PC-9 (cell line): ENCODE measurements around the gene FILIP1L. TPM values are rescaled to one million over a fixed set of nuclear protein-coding genes. Genes with fewer than 3 reads are reported as not detected.

Experiments
- BruUV-seq: library from RNA; stranded (reverse); fragments of 400-500 nt; replicated peaks from 2 replicates; lab custom pipeline; 2021; lab: Mats Ljungman, UMichigan
- CTCF ChIA-PET: fragments of 300-600 bp; sonication (Branson Sonifier 250); formaldehyde crosslinking; loops from one replicate; lab custom pipeline; 2022; ENCODE audit warnings: antibody characterized with exemption; lab: Charles Lee
- POLR2A ChIA-PET: fragments of 300-600 bp; sonication (Branson Sonifier 250); formaldehyde crosslinking; loops from one replicate; lab custom pipeline; 2022; ENCODE audit warnings: antibody characterized with exemption; ENCODE audit not compliant: unreplicated experiment; lab: Charles Lee
- DNase-seq, 2 experiments: peaks; one replicate each; pipeline versions ENCODE4 v3.0.0 to v3.0.0-alpha.2; 2015 to 2022; ENCODE audit warnings: mixed read lengths in 1 of 2
- H2AFZ ChIP-seq: fragments of 200-600 bp; sonication (generic); 2 replicates; pipeline ENCODE4 v1.8.1; 2017; ENCODE audit warnings: antibody characterized with exemption
- H3F3A ChIP-seq: fragments of 200-600 bp; sonication (generic); 2 replicates; pipeline ENCODE4 v1.8.1; 2017; ENCODE audit warnings: antibody characterized with exemption, mild to moderate bottlenecking, low read depth; ENCODE audit not compliant: insufficient read depth
- H3K27ac ChIP-seq: fragments of 200-600 bp; sonication (generic); 2 replicates; pipeline ENCODE4 v1.6.1; 2016; ENCODE audit warnings: mixed run types
- H3K27me3 ChIP-seq: fragments of 200-600 bp; sonication (generic); 2 replicates; pipeline ENCODE4 v1.6.1; 2016; ENCODE audit warnings: low read depth, mixed run types; ENCODE audit not compliant: insufficient read depth
- H3K36me3 ChIP-seq: fragments of 200-600 bp; sonication (generic); 2 replicates; pipeline ENCODE4 v1.6.1; 2016; ENCODE audit warnings: low read depth, mixed run types
- H3K4me1 ChIP-seq: fragments of 200-600 bp; sonication (generic); replicated peaks from 2 replicates; pipeline ENCODE4 v1.6.1; 2016; ENCODE audit warnings: mixed run types; ENCODE audit not compliant: insufficient read depth
- H3K4me2 ChIP-seq: fragments of 200-600 bp; sonication (generic); 2 replicates; pipeline ENCODE4 v1.6.1; 2017; ENCODE audit warnings: mixed run types
- H3K4me3 ChIP-seq: fragments of 200-600 bp; sonication (generic); 2 replicates; pipeline ENCODE4 v1.6.1; 2016; ENCODE audit warnings: mixed run types
- H3K79me2 ChIP-seq: fragments of 200-600 bp; sonication (generic); 2 replicates; pipeline ENCODE4 v1.6.1; 2017; ENCODE audit warnings: low read depth, mixed run types
- H3K9me2 ChIP-seq: fragments of 200-600 bp; sonication (generic); 2 replicates; pipeline ENCODE4 v1.8.1; 2017; ENCODE audit warnings: mild to moderate bottlenecking; ENCODE audit not compliant: insufficient read depth
- H3K9me3 ChIP-seq: fragments of 200-600 bp; sonication (generic); 2 replicates; pipeline ENCODE4 v1.8.1; 2016; ENCODE audit warnings: low read depth; ENCODE audit not compliant: insufficient read depth
- H4K20me1 ChIP-seq: fragments of 200-600 bp; sonication (generic); 2 replicates; pipeline ENCODE4 v1.8.1; 2017; ENCODE audit not compliant: insufficient read depth
- CTCF ChIP-seq: fragments of 200-600 bp; sonication (generic); conservative IDR thresholded peaks from 2 replicates; pipeline ENCODE4 v1.6.1; 2017; ENCODE audit warnings: mixed run types, antibody characterized with exemption, mild to moderate bottlenecking, moderate library complexity
- EZH2 ChIP-seq: fragments of 200-600 bp; sonication (generic); IDR thresholded peaks from 2 replicates; pipeline ENCODE4 v1.8.0; 2017; ENCODE audit warnings: antibody characterized with exemption, low read depth
- intact Hi-C: fragments of 100-400 bp; cut with micrococcal nuclease; formaldehyde crosslinking; loops from one replicate; pipeline ENCODE4 v1.10.0; 2022; ENCODE audit not compliant: unreplicated experiment
- total RNA-seq: library from RNA; stranded (reverse); gene quantifications from 2 replicates; pipeline ENCODE4 v1.2.3, GENCODE V29; 2021

Gene FILIP1L
- total RNA-seq, 1 experiment from 2014 or later = 16.8 TPM

- peaks cover 18% of the 10 kb centered on the region for H3K36me3 ChIP-seq
- CTCF ChIA-PET = no interaction called here
- BruUV-seq = no TSS peak
Observed at GRCh38 chr3:100151024-100151707, 36.9 kb upstream of the FILIP1L start.

GRCh38 chr3:100150473-100150872 lies 36.2 kb upstream of the FILIP1L start:
- no TSS peak for BruUV-seq
- POLR2A ChIA-PET = no interaction called here
- Histone ChIP-seq H3K27ac (no peak overlapping the region), H3F3A (no peaks in the 10 kb centered on the region), H3K4me2 (no peak overlapping the region), H3K27me3 (no peaks in the 10 kb centered on the region), H3K79me2 (no peaks in the 10 kb centered on the region), H3K4me3 (no peak overlapping the region), H3K4me1 (no peaks in the 10 kb centered on the region), H3K36me3 (peaks cover 15% of the 10 kb centered on the region), H2AFZ (no peak overlapping the region), H3K9me3 (peaks cover 10% of the 10 kb centered on the region), H3K9me2 (no peaks in the 10 kb centered on the region), H4K20me1 (no peaks in the 10 kb centered on the region)
- no peak for TF ChIP-seq EZH2
- no peak for TF ChIP-seq CTCF
- CTCF ChIA-PET = no interaction called here
- no peak for DNase-seq
- intact Hi-C loops = no loop called here

More at GRCh38 chr3:100151024-100151707, 36.9 kb upstream of the FILIP1L start:
- H3K79me2 ChIP-seq = no peaks in the 10 kb centered on the region
- no peak for TF ChIP-seq EZH2
- no peak for TF ChIP-seq CTCF
- H3K4me2 ChIP-seq = no peak overlapping the region
- no peaks in the 10 kb centered on the region for H3K27me3 ChIP-seq
- no peaks in the 10 kb centered on the region for H3K4me1 ChIP-seq
- no peak overlapping the region for H2AFZ ChIP-seq
- no peaks in the 10 kb centered on the region for H3K9me2 ChIP-seq
- intact Hi-C loops = no loop called here
- H3K4me3 ChIP-seq = no peak overlapping the region
- H3K27ac ChIP-seq = no peak overlapping the region
- H3F3A ChIP-seq = no peaks in the 10 kb centered on the region
- POLR2A ChIA-PET = no interaction called here
- no peak for DNase-seq
- no peaks in the 10 kb centered on the region for H4K20me1 ChIP-seq
- H3K9me3 ChIP-seq = peaks cover 14% of the 10 kb centered on the region

GRCh38 chr3:100149713-100150415 lies 35.6 kb upstream of the FILIP1L start:
- H3K27ac ChIP-seq = no peak overlapping the region
- CTCF ChIA-PET = interaction anchor here (0.6 kb wide), 1 partner anchor 102 kb away, joined by 4 read pairs; no protein-coding TSS in a partner anchor

More at GRCh38 chr3:100149713-100150415, 35.6 kb upstream of the FILIP1L start:
- H3K9me2 ChIP-seq = no peaks in the 10 kb centered on the region
- H3K9me3 ChIP-seq = peaks cover 4% of the 10 kb centered on the region
- no peak overlapping the region for H3K4me2 ChIP-seq
- BruUV-seq = no TSS peak
- TF ChIP-seq EZH2 (no peak), CTCF (no peak)
- peaks cover 9% of the 10 kb centered on the region for H3K36me3 ChIP-seq
- POLR2A ChIA-PET = no interaction called here
- H4K20me1 ChIP-seq = no peaks in the 10 kb centered on the region
- H3K27me3 ChIP-seq = no peaks in the 10 kb centered on the region
- no peak overlapping the region for H2AFZ ChIP-seq
- H3K79me2 ChIP-seq = no peaks in the 10 kb centered on the region
- DNase-seq = no peak
- H3F3A ChIP-seq = no peaks in the 10 kb centered on the region
- no peaks in the 10 kb centered on the region for H3K4me1 ChIP-seq
- H3K4me3 ChIP-seq = no peak overlapping the region
- intact Hi-C loops = no loop called here
